DOHH2 (cell line): ENCODE data around the gene B4GALT3.

Source experiments
- H3F3A ChIP-seq: fragments of 200-600 bp; sonication (generic), shearing (Covaris generic); 2 replicates; pipeline ENCODE4 v1.6.0; 2016; ENCODE audit warnings: antibody characterized with exemption, mild to moderate bottlenecking; ENCODE audit not compliant: control insufficient read depth, insufficient read depth
- H3K27ac ChIP-seq: fragments of 200-600 bp; sonication (generic); 2 replicates; pipeline ENCODE4 v1.5.1; 2014; ENCODE audit warnings: low read depth, mild to moderate bottlenecking, low read length, moderate library complexity
- H3K27me3 ChIP-seq: fragments of 200-600 bp; sonication (generic); 2 replicates; pipeline ENCODE4 v1.6.1; 2014; ENCODE audit warnings: mild to moderate bottlenecking, low read length, mixed read lengths; ENCODE audit not compliant: control insufficient read depth
- H3K36me3 ChIP-seq: fragments of 200-600 bp; sonication (generic); 2 replicates; pipeline ENCODE4 v1.6.1; 2014; ENCODE audit warnings: mild to moderate bottlenecking, low read length, moderate library complexity, mixed read lengths; ENCODE audit not compliant: control insufficient read depth
- H3K4me1 ChIP-seq: fragments of 200-600 bp; sonication (generic); 2 replicates; pipeline ENCODE4 v1.6.1; 2014; ENCODE audit warnings: mild to moderate bottlenecking, low read length, mixed read lengths; ENCODE audit not compliant: control insufficient read depth
- H3K4me2 ChIP-seq: fragments of 200-600 bp; sonication (generic); 2 replicates; pipeline ENCODE4 v1.6.0; 2014; ENCODE audit warnings: mild to moderate bottlenecking, low read length, moderate library complexity
- H3K4me3 ChIP-seq: fragments of 200-600 bp; sonication (generic); 2 replicates; pipeline ENCODE4 v1.5.1; 2014; ENCODE audit warnings: mild to moderate bottlenecking, low read length, mixed read lengths
- H3K79me2 ChIP-seq: fragments of 200-600 bp; sonication (generic); 2 replicates; pipeline ENCODE4 v1.6.1; 2014; ENCODE audit warnings: mild to moderate bottlenecking, low read length, mixed read lengths; ENCODE audit not compliant: control insufficient read depth
- H3K9me2 ChIP-seq: fragments of 200-600 bp; sonication (generic); replicated peaks from 2 replicates; pipeline ENCODE4 v1.6.1; 2014; ENCODE audit warnings: mild to moderate bottlenecking, low read length, mixed read lengths; ENCODE audit not compliant: control insufficient read depth
- H3K9me3 ChIP-seq: fragments of 200-600 bp; sonication (generic); 2 replicates; pipeline ENCODE4 v1.6.1; 2014; ENCODE audit warnings: antibody characterized with exemption, low read length, mixed read lengths; ENCODE audit not compliant: control insufficient read depth, insufficient read depth
- H4K20me1 ChIP-seq: fragments of 200-600 bp; sonication (generic); 2 replicates; pipeline ENCODE4 v1.6.0; 2014; ENCODE audit warnings: low read depth, mild to moderate bottlenecking, antibody characterized with exemption, low read length, moderate library complexity; ENCODE audit not compliant: control insufficient read depth, insufficient read depth
- EZH2phosphoT487 ChIP-seq: fragments of 200-600 bp; sonication (generic); IDR thresholded peaks from 2 replicates; pipeline ENCODE4 v1.6.1; 2017; ENCODE audit warnings: borderline replicate concordance, mild to moderate bottlenecking, antibody characterized with exemption, low read length, moderate library complexity, mixed read lengths
- TF ChIP-seq, protein P1 (sequence below): fragments of 200-600 bp; sonication (generic); IDR thresholded peaks from one replicate; pipeline ENCODE4 v1.5.1; 2014; ENCODE audit warnings: antibody characterized with exemption, mild to moderate bottlenecking, low read depth, low read length; ENCODE audit not compliant: poor library complexity, severe bottlenecking

Gene B4GALT3

DNA sequence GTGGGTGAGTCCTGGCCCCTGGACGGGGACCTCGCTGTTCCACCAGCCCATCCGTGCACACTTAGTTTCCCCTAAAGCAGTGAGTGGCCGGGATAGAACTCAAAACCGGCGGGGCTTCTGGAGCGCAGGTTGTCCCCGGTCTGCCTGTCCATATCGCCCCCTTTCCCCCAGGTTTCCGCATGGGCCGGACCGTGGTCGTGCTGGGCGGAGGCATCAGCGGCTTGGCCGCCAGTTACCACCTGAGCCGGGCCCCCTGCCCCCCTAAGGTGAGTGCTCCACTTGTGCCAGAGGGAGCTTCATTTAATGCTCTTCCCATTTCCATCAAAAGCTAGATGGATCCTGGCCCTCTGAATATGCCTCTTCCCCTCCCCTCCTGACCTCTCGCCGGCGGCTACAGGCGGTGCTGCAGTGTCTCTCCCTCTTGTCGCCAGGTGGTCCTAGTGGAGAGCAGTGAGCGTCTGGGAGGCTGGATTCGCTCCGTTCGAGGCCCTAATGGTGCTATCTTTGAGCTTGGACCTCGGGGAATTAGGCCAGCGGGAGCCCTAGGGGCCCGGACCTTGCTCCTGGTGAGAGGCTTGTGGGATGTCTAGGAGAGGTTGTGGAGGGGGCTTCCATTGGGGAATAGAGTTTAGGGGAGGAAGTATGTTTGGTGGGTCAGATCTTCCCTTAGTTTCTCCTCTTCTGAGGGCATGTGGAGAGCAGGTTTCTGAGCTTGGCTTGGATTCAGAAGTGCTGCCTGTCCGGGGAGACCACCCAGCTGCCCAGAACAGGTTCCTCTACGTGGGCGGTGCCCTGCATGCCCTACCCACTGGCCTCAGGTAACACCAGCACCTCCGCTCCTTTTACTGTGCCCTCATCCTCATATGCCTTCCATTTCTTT is 10.4 kb downstream of the B4GALT3 start:
- TF ChIP-seq, protein P1, sequence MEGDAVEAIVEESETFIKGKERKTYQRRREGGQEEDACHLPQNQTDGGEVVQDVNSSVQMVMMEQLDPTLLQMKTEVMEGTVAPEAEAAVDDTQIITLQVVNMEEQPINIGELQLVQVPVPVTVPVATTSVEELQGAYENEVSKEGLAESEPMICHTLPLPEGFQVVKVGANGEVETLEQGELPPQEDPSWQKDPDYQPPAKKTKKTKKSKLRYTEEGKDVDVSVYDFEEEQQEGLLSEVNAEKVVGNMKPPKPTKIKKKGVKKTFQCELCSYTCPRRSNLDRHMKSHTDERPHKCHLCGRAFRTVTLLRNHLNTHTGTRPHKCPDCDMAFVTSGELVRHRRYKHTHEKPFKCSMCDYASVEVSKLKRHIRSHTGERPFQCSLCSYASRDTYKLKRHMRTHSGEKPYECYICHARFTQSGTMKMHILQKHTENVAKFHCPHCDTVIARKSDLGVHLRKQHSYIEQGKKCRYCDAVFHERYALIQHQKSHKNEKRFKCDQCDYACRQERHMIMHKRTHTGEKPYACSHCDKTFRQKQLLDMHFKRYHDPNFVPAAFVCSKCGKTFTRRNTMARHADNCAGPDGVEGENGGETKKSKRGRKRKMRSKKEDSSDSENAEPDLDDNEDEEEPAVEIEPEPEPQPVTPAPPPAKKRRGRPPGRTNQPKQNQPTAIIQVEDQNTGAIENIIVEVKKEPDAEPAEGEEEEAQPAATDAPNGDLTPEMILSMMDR = peak; percentile 6
- TF ChIP-seq EZH2phosphoT487 = no peak
- no peaks in the 10 kb centered on the region for H3K9me2 ChIP-seq
- peak overlapping the region; percentile 95 for H3K4me3 ChIP-seq
- peaks cover 8% of the 10 kb centered on the region for H3K79me2 ChIP-seq
- H3K36me3 ChIP-seq = peaks cover 57% of the 10 kb centered on the region
- no peaks in the 10 kb centered on the region for H3F3A ChIP-seq
- no peaks in the 10 kb centered on the region for H4K20me1 ChIP-seq
- H3K4me1 ChIP-seq = peaks cover 20% of the 10 kb centered on the region
- H3K27ac ChIP-seq = peak overlapping the region; percentile 35
- H3K27me3 ChIP-seq = no peaks in the 10 kb centered on the region
- peak overlapping the region; percentile 77 for H3K4me2 ChIP-seq
- no peaks in the 10 kb centered on the region for H3K9me3 ChIP-seq

DNA sequence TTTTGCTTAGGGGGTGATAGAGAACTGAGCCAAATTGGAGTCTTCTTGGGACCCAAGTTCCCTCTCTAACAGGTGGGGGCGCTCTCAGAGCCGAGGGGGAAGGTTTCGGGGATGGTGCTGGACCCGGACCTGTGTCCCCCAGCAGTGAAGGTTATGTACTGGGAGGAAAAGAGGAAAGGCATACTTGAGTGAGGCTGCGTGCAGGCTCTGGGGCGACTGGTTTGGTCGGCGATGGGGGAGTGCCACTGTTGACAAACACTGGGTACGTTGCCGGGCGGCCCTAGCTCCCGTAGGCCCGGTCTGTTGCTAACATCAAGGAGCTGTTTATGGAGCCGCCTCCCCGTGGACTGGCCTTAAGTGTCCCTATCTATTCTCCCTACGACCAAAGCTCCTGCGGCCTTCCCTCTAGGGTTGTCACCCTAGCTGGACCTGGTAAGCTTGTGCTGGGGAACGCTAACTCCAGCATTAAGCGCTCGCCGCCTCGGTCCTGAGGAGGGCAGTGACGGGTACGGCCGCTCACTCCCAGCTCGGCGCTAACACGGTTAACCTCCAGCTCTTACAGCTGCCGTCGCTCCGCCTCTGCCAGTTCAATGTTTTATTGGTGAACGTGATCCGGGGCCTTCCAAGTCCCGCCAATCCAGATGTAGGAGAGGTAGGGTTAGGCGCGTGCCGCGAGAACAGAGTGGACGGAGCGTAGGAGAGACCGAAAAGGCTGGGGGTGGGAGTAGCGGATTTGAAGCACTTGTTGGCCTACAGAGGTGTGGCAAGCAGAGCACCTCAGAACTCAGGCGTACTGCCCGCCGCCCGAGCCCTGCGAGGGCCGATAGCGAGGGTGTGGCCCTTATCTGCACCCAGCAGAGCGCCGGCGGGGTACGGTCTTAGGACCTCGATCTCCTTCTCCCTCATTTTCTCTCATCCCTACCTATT is 11.3 kb downstream of the B4GALT3 start, which contains the start of gene PPOX:
PPOX (plus strand) TSS at position 685 of the 927 bp plus-strand sequence. CDS start 422 bp downstream, outside the sequence.
- peaks cover 51% of the 10 kb centered on the region for H3K36me3 ChIP-seq
- peaks cover 20% of the 10 kb centered on the region for H3K4me1 ChIP-seq
- H3K27me3 ChIP-seq = no peaks in the 10 kb centered on the region
- H3K4me3 ChIP-seq = peak within 1 kb of the TSS; percentile 95
- H3K79me2 ChIP-seq = peaks cover 8% of the 10 kb centered on the region
- no peaks in the 10 kb centered on the region for H3K9me2 ChIP-seq
- no peaks in the 10 kb centered on the region for H3K9me3 ChIP-seq
- no peaks in the 10 kb centered on the region for H4K20me1 ChIP-seq
- H3F3A ChIP-seq = no peaks in the 10 kb centered on the region
- peak within 1 kb of the TSS; percentile 41 for H3K27ac ChIP-seq
- TF ChIP-seq, protein P1 = peak; percentile 95
- no peak for TF ChIP-seq EZH2phosphoT487
- H3K4me2 ChIP-seq = peak within 1 kb of the TSS; percentile 77

DNA sequence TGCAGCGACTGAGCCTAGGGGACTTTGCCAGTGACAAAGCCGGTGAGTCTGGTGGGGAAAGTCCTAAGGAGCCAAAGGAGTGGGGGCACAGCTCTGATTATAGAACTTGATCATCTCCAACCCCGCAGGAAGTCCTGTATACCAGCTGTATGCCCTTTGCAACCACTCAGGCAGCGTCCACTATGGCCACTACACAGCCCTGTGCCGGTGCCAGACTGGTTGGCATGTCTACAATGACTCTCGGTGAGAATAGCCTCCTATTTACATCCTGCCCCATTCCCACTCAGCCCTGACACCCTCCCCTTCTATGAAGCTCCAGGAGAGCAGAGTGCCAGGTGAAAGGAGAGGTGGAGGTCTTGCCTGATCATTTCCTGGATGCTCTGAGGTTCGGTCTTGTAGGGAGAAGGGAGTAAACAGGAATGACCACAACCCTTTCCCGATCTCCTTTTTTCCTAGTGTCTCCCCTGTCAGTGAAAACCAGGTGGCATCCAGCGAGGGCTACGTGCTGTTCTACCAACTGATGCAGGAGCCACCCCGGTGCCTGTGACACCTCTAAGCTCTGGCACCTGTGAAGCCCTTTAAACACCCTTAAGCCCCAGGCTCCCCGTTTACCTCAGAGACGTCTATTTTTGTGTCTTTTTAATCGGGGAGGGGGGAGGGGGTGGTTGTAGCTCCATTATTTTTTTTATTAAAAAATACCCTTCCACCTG is 12.3 kb downstream of the B4GALT3 start:
- no peaks in the 10 kb centered on the region for H3K27me3 ChIP-seq
- H3K27ac ChIP-seq = peak overlapping the region; percentile 41
- peaks cover 16% of the 10 kb centered on the region for H3K79me2 ChIP-seq
- H3K9me2 ChIP-seq = no peaks in the 10 kb centered on the region
- H3K4me1 ChIP-seq = peaks cover 27% of the 10 kb centered on the region
- peaks cover 43% of the 10 kb centered on the region for H3K36me3 ChIP-seq
- no peaks in the 10 kb centered on the region for H3K9me3 ChIP-seq
- H4K20me1 ChIP-seq = no peaks in the 10 kb centered on the region
- H3K4me2 ChIP-seq = peak overlapping the region; percentile 77
- H3F3A ChIP-seq = no peaks in the 10 kb centered on the region
- TF ChIP-seq EZH2phosphoT487 = no peak
- TF ChIP-seq, protein P1 = no peak
- peak overlapping the region; percentile 95 for H3K4me3 ChIP-seq
